GM12878 (cell line): ENCODE results near the gene METAP1D. TPM values are rescaled to one million over a fixed set of nuclear protein-coding genes. Genes with fewer than 3 reads are reported as not detected.

Experiments used
- ATAC-seq: fragments of 200-7000 bp; cut with Tn5 transposase; 3 replicates; pipeline ENCODE4 v1.9.1; 2020; ENCODE audit warnings: mild to moderate bottlenecking, moderate library complexity
- BruUV-seq: library from RNA; stranded (reverse); fragments of 400-500 nt; replicated peaks from 2 replicates; lab custom pipeline; 2021; lab: Mats Ljungman, UMichigan
- CTCF ChIA-PET: fragments of 300-600 bp; sonication (Branson Sonifier 250); formaldehyde crosslinking; extraction: SDS; loops from one replicate; lab custom pipeline; 2021; ENCODE audit warnings: inconsistent platforms; lab: Yijun Ruan, JAX
- POLR2A ChIA-PET: fragments of 350-600 bp; formaldehyde crosslinking; extraction: SDS; loops from one replicate; lab custom pipeline; 2021; ENCODE audit warnings: inconsistent platforms; lab: Charles Lee
- RAD21 ChIA-PET: fragments of 300-600 bp; sonication (Branson Sonifier 250); formaldehyde crosslinking; loops from one replicate; lab custom pipeline; 2023; ENCODE audit warnings: antibody characterized with exemption; ENCODE audit not compliant: unreplicated experiment; lab: Charles Lee
- SMC1A ChIA-PET: fragments of 300-600 bp; sonication (Branson Sonifier 250); formaldehyde crosslinking; loops from one replicate; lab custom pipeline; 2023; ENCODE audit not compliant: unreplicated experiment, uncharacterized antibody; lab: Charles Lee
- DNase-seq: peaks from one replicate; pipeline ENCODE4 v3.0.0-alpha.2; 2011; ENCODE audit warnings: low read depth, low spot score
- FAIRE-seq: peaks from 3 replicates; lab custom pipeline; 2011; peaks lifted over from hg19 to GRCh38; lab: Jason Lieb, UNC
- H2AFZ ChIP-seq: 2 replicates; pipeline ENCODE4 v1.6.0; 2011; ENCODE audit warnings: low read depth, low read length, control low read depth; ENCODE audit not compliant: control insufficient read depth
- H3K27ac ChIP-seq: 2 replicates; pipeline ENCODE4 v1.5.1; 2011; ENCODE audit warnings: control low read depth; ENCODE audit not compliant: control insufficient read depth, insufficient read depth
- H3K27me3 ChIP-seq, 2 experiments: replicated peaks in 1 of 2; 2 replicates each; pipeline versions ENCODE4 v1.6.0 to v1.6.1; 2011; ENCODE audit warnings: low read length in 1 of 2; ENCODE audit not compliant: control insufficient read depth in 2 of 2, insufficient read depth in 2 of 2
- H3K36me3 ChIP-seq, 2 experiments: 2 replicates each; pipeline ENCODE4 v1.5.1; 2011; ENCODE audit warnings: low read length in 1 of 2; ENCODE audit not compliant: control insufficient read depth in 2 of 2, insufficient read depth in 2 of 2
- H3K4me1 ChIP-seq: 2 replicates; pipeline ENCODE4 v1.6.1; 2011; ENCODE audit warnings: mild to moderate bottlenecking, low read length, moderate library complexity, mixed read lengths; ENCODE audit not compliant: control insufficient read depth, insufficient read depth
- H3K4me2 ChIP-seq: 2 replicates; pipeline ENCODE4 v1.6.0; 2011; ENCODE audit warnings: control low read depth; ENCODE audit not compliant: control insufficient read depth, insufficient read depth
- H3K4me3 ChIP-seq: fragments of 200-600 bp; sonication (generic); 2 replicates; pipeline ENCODE4 v1.5.1; 2016
- H3K79me2 ChIP-seq: 2 replicates; pipeline ENCODE4 v1.6.0; 2011; ENCODE audit warnings: low read length; ENCODE audit not compliant: control insufficient read depth, insufficient read depth
- H3K9ac ChIP-seq: 2 replicates; pipeline ENCODE4 v1.8.0; 2011; ENCODE audit warnings: low read length, control low read depth, mixed read lengths; ENCODE audit not compliant: control insufficient read depth, insufficient read depth
- H3K9me3 ChIP-seq: replicated peaks from 3 replicates; pipeline ENCODE4 v1.5.1; 2011; ENCODE audit warnings: mild to moderate bottlenecking, low read length; ENCODE audit not compliant: control insufficient read depth, insufficient read depth
- H4K20me1 ChIP-seq: 2 replicates; pipeline ENCODE4 v1.6.0; 2011; ENCODE audit not compliant: control insufficient read depth, insufficient read depth
- BRCA1 ChIP-seq: IDR thresholded peaks from 2 replicates; pipeline ENCODE4 v1.6.1; 2011; ENCODE audit warnings: low read depth, low read length, improper control_type of control experiment
- CBX5 ChIP-seq: sonication (generic); IDR thresholded peaks from 2 replicates; pipeline ENCODE4 v1.6.1; 2016; ENCODE audit warnings: low read depth, moderate library complexity, mild to moderate bottlenecking, inconsistent platforms
- DPF2 ChIP-seq: fragments of 450-650 bp; IDR thresholded peaks from 2 replicates; pipeline ENCODE4 v1.6.1; 2017; ENCODE audit warnings: mild to moderate bottlenecking
- FOXM1 ChIP-seq: IDR thresholded peaks from 2 replicates; pipeline ENCODE4 v1.6.1; 2012; ENCODE audit warnings: low read depth, mild to moderate bottlenecking, inconsistent platforms, low read length, moderate library complexity
- KDM1A ChIP-seq: fragments of 200-600 bp; sonication (generic); IDR thresholded peaks from 2 replicates; pipeline ENCODE4 v1.6.1; 2016; ENCODE audit warnings: borderline replicate concordance
- RELA ChIP-seq: fragments of 450-650 bp; IDR thresholded peaks from 2 replicates; pipeline ENCODE4 v1.8.0; 2014; ENCODE audit warnings: borderline replicate concordance; ENCODE audit not compliant: partially characterized antibody
- SPI1 ChIP-seq: IDR thresholded peaks from 2 replicates; pipeline ENCODE4 v1.6.1; 2011; ENCODE audit warnings: low read depth, mild to moderate bottlenecking, low read length, moderate library complexity, borderline replicate concordance; ENCODE audit not compliant: insufficient read depth
- STAT1 ChIP-seq: fragments of 450-650 bp; conservative IDR thresholded peaks from 2 replicates; pipeline ENCODE4 v1.6.1; 2014; ENCODE audit warnings: antibody characterized with exemption, mild to moderate bottlenecking
- STAT3 ChIP-seq: IDR thresholded peaks from 2 replicates; pipeline ENCODE4 v1.6.1; 2011; ENCODE audit warnings: low read depth, low read length, improper control_type of control experiment
- TCF12 ChIP-seq: IDR thresholded peaks from 2 replicates; pipeline ENCODE4 v1.6.1; 2011; ENCODE audit warnings: low read depth, mild to moderate bottlenecking, low read length
- ZNF384 ChIP-seq: IDR thresholded peaks from 2 replicates; pipeline ENCODE4 v1.6.1; 2012; ENCODE audit warnings: low read depth, mild to moderate bottlenecking, low read length, improper control_type of control experiment, borderline replicate concordance
- WGBS: methylation state at CpG from one replicate; pipeline ENCODE4 v1.1.6; 2016; ENCODE audit warnings: low lambda C conversion rate; ENCODE audit not compliant: insufficient replicate concordance, insufficient coverage; ENCODE audit errors: missing lambda C conversion rate; 5-methylcytosine and 5-hydroxymethylcytosine counted together
- in situ Hi-C: fragments of 300-500 bp; cut with MboI; formaldehyde crosslinking; loops from 9 replicates; pipeline ENCODE4 v1.14.3; 2018; ENCODE audit warnings: mixed read lengths
- intact Hi-C: fragments of 100-400 bp; cut with micrococcal nuclease; formaldehyde crosslinking; loops from one replicate; pipeline ENCODE4 v1.14.2; 2022; ENCODE audit not compliant: unreplicated experiment
- polyA plus RNA-seq, 11 experiments: library from polyadenylated mRNA; depleted of rRNA in 4 of 11; unstranded in 6 of 11; stranded (reverse) in 5 of 11; fragments of >200 nt; fragmentation: Nextera tagmentation in 4 of 11; fragmentation: Illumina TruSeq in 1 of 11; extraction: Ambion mirVana in 4 of 11; extraction: Trizol in 1 of 11; gene quantifications; 1 replicate in 1 of 11; 2 replicates in 10 of 11; pipeline versions ENCODE4 v1.2.1 to v1.2.3, GENCODE V29; 2011 to 2016; ENCODE audit warnings: inconsistent platforms in 2 of 11, missing spikeins in 2 of 11, low read depth in 1 of 11
- total RNA-seq, 4 experiments: library from RNA; depleted of rRNA in 3 of 4; stranded (reverse); fragments of >200 nt in 3 of 4; fragmentation: Illumina TruSeq in 1 of 4; extraction: Trizol in 1 of 4; gene quantifications; 2 replicates each; pipeline versions ENCODE4 v1.2.1 to v1.2.3, GENCODE V29; 2013 to 2021
- TF ChIP-seq, protein P1 (sequence below): fragments of 450-650 bp; IDR thresholded peaks from 2 replicates; pipeline ENCODE4 v1.6.1; 2017; ENCODE audit warnings: mild to moderate bottlenecking, moderate library complexity
- TF ChIP-seq, protein P2 (sequence below): fragments of 450-650 bp; IDR thresholded peaks from 2 replicates; pipeline ENCODE4 v1.6.1; 2017; ENCODE audit warnings: borderline replicate concordance
- TF ChIP-seq, protein P3 (sequence below): IDR thresholded peaks from 2 replicates; pipeline ENCODE4 v1.6.1; 2011; ENCODE audit warnings: low read depth, mild to moderate bottlenecking, low read length, moderate library complexity, borderline replicate concordance; ENCODE audit errors: extremely low read depth

The METAP1D gene
- total and polyA plus RNA-seq, 10 of the 15 experiments (the other 5 are each of a cell fraction or from before 2014, with no cell fraction given): 4.5 to 12.1 (median 7.8) TPM

DNA sequence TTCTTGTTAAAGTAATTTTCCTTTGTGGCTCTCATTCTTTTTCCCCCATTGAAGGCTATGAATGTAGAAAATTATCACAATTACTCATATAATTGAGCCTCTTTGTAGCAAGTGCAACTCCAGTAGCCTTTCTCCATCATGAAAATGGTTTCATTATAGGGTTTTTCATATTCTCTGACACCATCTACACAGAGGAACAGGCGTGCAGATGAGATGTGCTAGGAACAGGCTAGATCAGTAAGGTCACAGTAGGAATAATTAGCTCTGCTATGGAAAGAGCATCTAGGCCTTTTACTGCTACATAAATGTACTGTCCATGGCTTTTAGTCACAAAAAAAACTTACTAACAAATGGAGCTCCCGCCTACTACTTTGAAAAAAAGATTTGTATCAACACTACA, 73.0 kb downstream of the METAP1D start:
- Histone ChIP-seq H3K27ac (no peak overlapping the region), H3K27me3 (no peaks in the 10 kb centered on the region), H3K79me2 (no peaks in the 10 kb centered on the region), H3K36me3 (no peaks in the 10 kb centered on the region), H3K9me3 (no peaks in the 10 kb centered on the region), H3K4me2 (no peak overlapping the region), H4K20me1 (no peaks in the 10 kb centered on the region), H3K4me1 (no peaks in the 10 kb centered on the region), H3K9ac (no peak overlapping the region), H3K4me3 (no peak overlapping the region), H2AFZ (no peak overlapping the region)
- FAIRE-seq (no peak), DNase-seq (no peak), ATAC-seq (no peak)
- ChIA-PET POLR2A (interaction anchor here (0.6 kb wide), 1 partner anchor 1516 kb away, joined by 5 read pairs; no protein-coding TSS in a partner anchor), CTCF (interaction anchor here (1.0 to 1.4 kb wide), 3 partner anchors 13 to 55 kb away, joined by 3 to 4 read pairs (median 3); partner anchors contain the start of genes DLX1 and DLX2), RAD21 (no interaction called here), SMC1A (interaction anchor here (1.2 to 1.5 kb wide), 2 partner anchors 13 to 17 kb away, joined by 4 read pairs; partner anchors contain the start of gene DLX1)
- intact Hi-C loops: no loop called here
- TF ChIP-seq CBX5 (no peak), BRCA1 (no peak), STAT3 (no peak), FOXM1 (no peak), ZNF384 (no peak), KDM1A (no peak), RELA (no peak), STAT1 (no peak), TCF12 (no peak), DPF2 (no peak), SPI1 (no peak)
- TF ChIP-seq, protein P1, sequence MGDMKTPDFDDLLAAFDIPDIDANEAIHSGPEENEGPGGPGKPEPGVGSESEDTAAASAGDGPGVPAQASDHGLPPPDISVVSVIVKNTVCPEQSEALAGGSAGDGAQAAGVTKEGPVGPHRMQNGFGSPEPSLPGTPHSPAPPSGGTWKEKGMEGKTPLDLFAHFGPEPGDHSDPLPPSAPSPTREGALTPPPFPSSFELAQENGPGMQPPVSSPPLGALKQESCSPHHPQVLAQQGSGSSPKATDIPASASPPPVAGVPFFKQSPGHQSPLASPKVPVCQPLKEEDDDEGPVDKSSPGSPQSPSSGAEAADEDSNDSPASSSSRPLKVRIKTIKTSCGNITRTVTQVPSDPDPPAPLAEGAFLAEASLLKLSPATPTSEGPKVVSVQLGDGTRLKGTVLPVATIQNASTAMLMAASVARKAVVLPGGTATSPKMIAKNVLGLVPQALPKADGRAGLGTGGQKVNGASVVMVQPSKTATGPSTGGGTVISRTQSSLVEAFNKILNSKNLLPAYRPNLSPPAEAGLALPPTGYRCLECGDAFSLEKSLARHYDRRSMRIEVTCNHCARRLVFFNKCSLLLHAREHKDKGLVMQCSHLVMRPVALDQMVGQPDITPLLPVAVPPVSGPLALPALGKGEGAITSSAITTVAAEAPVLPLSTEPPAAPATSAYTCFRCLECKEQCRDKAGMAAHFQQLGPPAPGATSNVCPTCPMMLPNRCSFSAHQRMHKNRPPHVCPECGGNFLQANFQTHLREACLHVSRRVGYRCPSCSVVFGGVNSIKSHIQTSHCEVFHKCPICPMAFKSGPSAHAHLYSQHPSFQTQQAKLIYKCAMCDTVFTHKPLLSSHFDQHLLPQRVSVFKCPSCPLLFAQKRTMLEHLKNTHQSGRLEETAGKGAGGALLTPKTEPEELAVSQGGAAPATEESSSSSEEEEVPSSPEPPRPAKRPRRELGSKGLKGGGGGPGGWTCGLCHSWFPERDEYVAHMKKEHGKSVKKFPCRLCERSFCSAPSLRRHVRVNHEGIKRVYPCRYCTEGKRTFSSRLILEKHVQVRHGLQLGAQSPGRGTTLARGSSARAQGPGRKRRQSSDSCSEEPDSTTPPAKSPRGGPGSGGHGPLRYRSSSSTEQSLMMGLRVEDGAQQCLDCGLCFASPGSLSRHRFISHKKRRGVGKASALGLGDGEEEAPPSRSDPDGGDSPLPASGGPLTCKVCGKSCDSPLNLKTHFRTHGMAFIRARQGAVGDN: no peak
- TF ChIP-seq, protein P2, sequence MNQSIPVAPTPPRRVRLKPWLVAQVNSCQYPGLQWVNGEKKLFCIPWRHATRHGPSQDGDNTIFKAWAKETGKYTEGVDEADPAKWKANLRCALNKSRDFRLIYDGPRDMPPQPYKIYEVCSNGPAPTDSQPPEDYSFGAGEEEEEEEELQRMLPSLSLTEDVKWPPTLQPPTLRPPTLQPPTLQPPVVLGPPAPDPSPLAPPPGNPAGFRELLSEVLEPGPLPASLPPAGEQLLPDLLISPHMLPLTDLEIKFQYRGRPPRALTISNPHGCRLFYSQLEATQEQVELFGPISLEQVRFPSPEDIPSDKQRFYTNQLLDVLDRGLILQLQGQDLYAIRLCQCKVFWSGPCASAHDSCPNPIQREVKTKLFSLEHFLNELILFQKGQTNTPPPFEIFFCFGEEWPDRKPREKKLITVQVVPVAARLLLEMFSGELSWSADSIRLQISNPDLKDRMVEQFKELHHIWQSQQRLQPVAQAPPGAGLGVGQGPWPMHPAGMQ: no peak
- TF ChIP-seq, protein P3, sequence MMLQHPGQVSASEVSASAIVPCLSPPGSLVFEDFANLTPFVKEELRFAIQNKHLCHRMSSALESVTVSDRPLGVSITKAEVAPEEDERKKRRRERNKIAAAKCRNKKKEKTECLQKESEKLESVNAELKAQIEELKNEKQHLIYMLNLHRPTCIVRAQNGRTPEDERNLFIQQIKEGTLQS: no peak
- BruUV-seq: no TSS peak
- in situ Hi-C loops: no loop called here
- WGBS: 97% methylated on average over 2 of the region's 2 CpGs
